ENCODE data around the gene ELP5.
"Not testable (repeated sequence)": the region's sequence is repeated elsewhere in the genome, so short reads cannot be mapped to it uniquely, and the experiment has no call there.

The ELP5 gene

DNA sequence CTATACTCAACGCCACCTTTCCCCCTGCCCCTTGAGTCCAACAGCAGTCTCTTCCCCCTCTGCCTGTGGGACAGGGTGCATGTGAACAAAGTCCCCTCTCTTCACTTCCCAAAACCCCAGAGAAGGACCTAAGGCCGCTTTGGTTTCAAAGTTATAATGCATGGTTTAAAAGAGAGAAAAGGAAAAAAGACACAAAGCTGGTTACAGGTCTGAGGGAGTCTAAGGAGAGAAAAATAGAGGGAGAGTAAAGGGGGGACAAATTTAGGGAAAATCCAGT lies 8.6 kb upstream of the ELP5 start:
- TF ChIP-seq, protein P1, sequence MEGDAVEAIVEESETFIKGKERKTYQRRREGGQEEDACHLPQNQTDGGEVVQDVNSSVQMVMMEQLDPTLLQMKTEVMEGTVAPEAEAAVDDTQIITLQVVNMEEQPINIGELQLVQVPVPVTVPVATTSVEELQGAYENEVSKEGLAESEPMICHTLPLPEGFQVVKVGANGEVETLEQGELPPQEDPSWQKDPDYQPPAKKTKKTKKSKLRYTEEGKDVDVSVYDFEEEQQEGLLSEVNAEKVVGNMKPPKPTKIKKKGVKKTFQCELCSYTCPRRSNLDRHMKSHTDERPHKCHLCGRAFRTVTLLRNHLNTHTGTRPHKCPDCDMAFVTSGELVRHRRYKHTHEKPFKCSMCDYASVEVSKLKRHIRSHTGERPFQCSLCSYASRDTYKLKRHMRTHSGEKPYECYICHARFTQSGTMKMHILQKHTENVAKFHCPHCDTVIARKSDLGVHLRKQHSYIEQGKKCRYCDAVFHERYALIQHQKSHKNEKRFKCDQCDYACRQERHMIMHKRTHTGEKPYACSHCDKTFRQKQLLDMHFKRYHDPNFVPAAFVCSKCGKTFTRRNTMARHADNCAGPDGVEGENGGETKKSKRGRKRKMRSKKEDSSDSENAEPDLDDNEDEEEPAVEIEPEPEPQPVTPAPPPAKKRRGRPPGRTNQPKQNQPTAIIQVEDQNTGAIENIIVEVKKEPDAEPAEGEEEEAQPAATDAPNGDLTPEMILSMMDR (IDR thresholded peaks at IDR 0.05; ENCODE audit: borderline replicate concordance, control extremely low read depth, extremely low read depth, insufficient read depth, missing control alignments): no peak
- no peak for DNase-seq (ENCODE audit: low spot score)
- in situ Hi-C loops (cut with MboI; ENCODE audit: low sequenced_read_pairs, unreplicated experiment): no loop called here

DNA sequence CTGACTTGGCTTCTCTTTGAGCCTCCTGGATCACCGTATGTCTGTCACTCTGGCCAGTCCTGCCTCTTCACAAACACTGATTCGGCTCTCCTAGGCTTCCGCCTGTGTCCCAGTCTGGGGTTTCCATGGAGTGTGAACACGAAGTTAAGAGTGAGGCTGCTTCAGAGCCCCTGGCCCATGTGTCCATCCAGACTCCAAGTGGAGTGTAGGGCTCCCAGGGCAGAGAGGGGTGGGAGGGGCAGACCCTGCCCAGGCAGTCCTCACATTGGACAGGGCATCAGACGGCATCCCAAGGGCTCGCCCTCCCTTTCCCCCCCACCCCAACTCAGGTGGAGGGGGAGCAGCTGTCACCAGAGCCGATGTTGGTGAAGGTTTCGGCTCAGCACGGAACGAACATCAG lies 8.2 kb upstream of the ELP5 start:
- in situ Hi-C loops (cut with MboI; ENCODE audit: low sequenced_read_pairs, unreplicated experiment); DNase-seq (ENCODE audit: low spot score): not testable (repeated sequence)

DNA sequence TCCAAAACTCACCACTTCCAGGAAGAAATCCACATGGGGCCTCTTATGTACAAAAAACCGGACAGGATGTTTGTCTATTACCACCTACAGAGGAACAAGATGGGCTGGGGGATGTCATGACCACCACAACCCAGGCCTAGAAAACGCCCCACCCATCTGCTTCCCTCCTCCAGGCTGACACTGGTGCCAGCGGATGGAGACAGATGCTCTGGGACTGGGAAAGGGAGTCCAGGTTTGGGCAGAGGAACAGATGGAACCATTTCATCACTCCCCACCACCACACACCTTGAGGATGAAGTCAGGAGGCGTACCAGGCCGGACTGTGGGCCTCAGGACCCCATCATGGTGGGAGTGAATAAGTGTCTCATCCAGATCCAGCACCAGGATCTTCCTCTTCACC lies 5.2 kb upstream of the ELP5 start:
- in situ Hi-C loops (cut with MboI; ENCODE audit: low sequenced_read_pairs, unreplicated experiment): no loop called here
- TF ChIP-seq, protein P1 (IDR thresholded peaks at IDR 0.05; ENCODE audit: borderline replicate concordance, control extremely low read depth, extremely low read depth, insufficient read depth, missing control alignments): no peak
- DNase-seq (ENCODE audit: low spot score): no peak

DNA sequence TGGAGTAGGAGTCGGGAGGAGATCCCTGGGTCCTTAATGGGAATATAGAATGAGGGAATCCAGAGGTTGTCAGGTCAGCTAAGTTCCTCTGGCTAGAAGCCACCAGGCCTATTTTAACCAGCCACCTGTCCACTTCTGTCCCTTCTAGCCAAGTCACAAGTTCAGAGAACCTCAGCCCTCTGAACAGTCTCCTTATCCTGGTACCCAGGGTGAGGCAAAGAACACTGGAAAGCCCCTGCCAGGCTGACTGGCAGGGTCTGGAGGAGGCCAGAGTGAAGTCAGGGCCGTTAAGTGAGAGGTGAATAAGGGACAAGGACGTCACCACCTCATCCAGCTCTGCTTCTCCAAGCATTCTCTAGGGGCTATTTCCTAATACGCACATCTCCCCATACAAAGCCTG lies 3.2 kb upstream of the ELP5 start:
- in situ Hi-C loops (cut with MboI; ENCODE audit: low sequenced_read_pairs, unreplicated experiment): no loop called here
- TF ChIP-seq, protein P1 (IDR thresholded peaks at IDR 0.05; ENCODE audit: borderline replicate concordance, control extremely low read depth, extremely low read depth, insufficient read depth, missing control alignments): no peak
- no peak for DNase-seq (ENCODE audit: low spot score)

DNA sequence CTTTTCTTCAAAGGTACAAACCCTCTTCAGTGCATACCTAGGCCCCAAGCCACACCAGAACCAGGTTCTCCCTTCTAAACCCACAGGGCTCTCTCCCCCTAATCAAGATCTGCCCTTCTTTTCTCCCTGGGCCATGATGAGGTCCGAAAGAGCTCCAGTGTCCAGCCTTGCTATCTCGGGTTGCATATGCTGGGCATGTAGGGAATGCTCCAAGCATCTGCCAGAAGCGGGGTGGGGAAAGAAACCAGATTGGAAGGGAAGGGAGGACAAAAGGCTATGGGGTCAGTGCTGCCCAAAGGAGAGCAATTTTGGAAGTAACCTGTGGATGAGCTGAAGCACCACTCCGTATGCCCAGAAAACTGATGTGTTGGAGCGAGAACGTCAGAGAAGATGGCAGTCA lies 2.8 kb upstream of the ELP5 start:
- no peak for DNase-seq (ENCODE audit: low spot score)
- in situ Hi-C loops (cut with MboI; ENCODE audit: low sequenced_read_pairs, unreplicated experiment): no loop called here
- TF ChIP-seq, protein P1 (IDR thresholded peaks at IDR 0.05; ENCODE audit: borderline replicate concordance, control extremely low read depth, extremely low read depth, insufficient read depth, missing control alignments): no peak

DNA sequence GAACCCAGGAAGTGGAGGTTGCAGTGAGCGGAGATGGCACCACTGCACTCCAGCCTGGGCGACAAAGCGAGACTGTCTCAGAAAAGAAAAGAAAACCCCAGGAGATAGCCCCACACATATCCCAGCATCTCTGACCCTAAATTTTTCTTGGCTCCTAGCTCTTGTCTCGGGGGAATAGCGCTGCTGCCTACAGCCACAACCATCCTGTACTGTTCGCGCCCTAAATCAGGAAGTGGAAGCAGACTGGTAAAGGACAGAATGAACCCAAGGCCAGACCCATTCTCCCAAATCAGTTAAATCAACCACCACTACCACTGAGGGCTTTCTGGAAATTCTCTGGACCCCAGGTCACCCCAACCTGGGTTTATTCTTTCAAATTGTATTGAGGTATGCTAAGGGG lies 2.2 kb upstream of the ELP5 start:
- no peak for DNase-seq (ENCODE audit: low spot score)
- in situ Hi-C loops (cut with MboI; ENCODE audit: low sequenced_read_pairs, unreplicated experiment): no loop called here
- TF ChIP-seq, protein P1 (IDR thresholded peaks at IDR 0.05; ENCODE audit: borderline replicate concordance, control extremely low read depth, extremely low read depth, insufficient read depth, missing control alignments): no peak

DNA sequence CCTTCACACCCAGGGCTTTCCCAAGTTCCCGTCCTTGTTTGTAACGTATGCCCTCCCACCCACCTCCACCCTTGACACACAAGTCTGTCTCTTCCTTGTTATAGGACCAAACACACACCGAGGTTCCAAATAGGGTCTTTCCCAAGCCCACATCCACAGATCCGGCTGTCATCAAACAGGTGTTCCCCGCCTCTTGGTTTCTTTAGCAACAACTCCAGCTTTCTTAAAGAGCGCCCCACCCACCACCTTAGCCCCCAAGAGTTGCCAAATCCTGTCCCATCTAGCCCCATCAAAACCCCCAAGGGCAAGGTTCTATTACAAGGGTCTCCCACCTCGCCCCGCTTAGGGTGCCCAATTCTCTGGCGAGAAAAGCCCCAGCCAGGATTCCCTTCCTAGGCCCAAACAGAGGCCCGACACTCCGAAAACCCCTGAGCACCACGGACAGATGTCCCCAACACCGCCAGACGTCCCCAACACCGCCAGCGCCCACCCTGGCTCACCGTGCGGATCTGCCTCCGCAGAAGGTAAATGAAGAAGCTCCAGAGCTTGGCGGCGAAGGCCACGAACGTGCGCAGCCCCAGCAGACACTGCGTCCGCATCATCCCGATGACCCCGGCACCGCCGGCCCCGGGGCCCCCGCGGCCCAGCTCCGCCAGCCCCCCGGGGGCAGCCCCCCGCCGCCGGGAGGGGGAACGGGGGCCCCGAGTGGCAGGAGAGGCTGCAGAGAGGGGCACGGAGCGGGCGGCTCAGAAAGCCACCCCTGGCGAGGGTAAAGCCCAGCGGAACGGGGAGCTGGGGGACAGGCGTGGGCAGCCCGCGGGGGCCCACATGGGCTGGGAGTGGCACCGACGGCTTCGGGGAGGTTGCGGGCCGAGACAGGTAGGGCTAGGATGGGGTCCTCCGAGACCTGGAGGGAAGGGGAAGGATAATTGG lies 1.1 kb upstream of the ELP5 start:
- TF ChIP-seq, protein P1 (IDR thresholded peaks at IDR 0.05; ENCODE audit: borderline replicate concordance, control extremely low read depth, extremely low read depth, insufficient read depth, missing control alignments): no peak
- in situ Hi-C loops (cut with MboI; ENCODE audit: low sequenced_read_pairs, unreplicated experiment): no loop called here
- no peak for DNase-seq (ENCODE audit: low spot score)

Data from GM13976 (cell line).